ENCODE data around the gene ZCCHC13. TPM values are rescaled to one million over a fixed set of nuclear protein-coding genes. Genes with fewer than 3 reads are reported as not detected.

Gene ZCCHC13
- total and polyA plus RNA-seq, 2 of the 8 experiments (the other 6 are each of a cell fraction or from before 2014, with no cell fraction given) = not detected

DNA sequence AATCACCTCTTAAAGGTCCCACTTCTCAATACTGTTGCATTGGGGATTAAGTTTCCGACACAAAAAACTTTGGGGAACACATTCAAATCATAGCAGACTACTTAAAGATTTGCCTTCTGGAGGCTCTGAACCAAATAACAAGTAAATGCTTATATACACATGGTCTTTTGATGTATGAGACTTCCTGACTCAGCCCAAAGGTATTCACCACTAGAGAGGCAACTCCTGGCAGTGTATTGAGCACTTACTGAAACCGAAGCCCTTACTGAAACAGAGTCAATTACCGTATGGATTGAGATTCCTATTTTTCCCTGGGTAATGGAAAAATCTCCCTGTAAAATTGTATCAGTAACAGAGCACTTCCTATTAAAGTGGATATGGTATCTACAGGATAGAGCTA, 45.4 kb downstream of the ZCCHC13 start (continued):
- TF ChIP-seq PHF8 (conservative IDR thresholded peaks at IDR 0.05; ENCODE audit: low read depth, low read length) = no peak
- no peak for TF ChIP-seq CHD1 (IDR thresholded peaks at IDR 0.05; ENCODE audit: low read depth, low read length)
- TF ChIP-seq, protein P1, sequence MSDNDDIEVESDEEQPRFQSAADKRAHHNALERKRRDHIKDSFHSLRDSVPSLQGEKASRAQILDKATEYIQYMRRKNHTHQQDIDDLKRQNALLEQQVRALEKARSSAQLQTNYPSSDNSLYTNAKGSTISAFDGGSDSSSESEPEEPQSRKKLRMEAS (IDR thresholded peaks at IDR 0.05) = no peak
